K562 (cell line): Measurements from ENCODE around the gene GP1BA. TPM values are rescaled to one million over a fixed set of nuclear protein-coding genes. Genes with fewer than 3 reads are reported as not detected.

Experiments
- MXI1 ChIP-seq: IDR thresholded peaks from 2 replicates; pipeline ENCODE4 v1.6.1; 2011; ENCODE audit warnings: low read depth, mild to moderate bottlenecking, improper control_type of control experiment, low read length
- NCOA6 ChIP-seq: fragments of 450-650 bp; IDR thresholded peaks from 2 replicates; pipeline ENCODE4 v1.6.1; 2017; ENCODE audit warnings: mild to moderate bottlenecking
- RUNX1 ChIP-seq: sonication (generic); IDR thresholded peaks from 2 replicates; pipeline ENCODE4 v1.6.1; 2016; ENCODE audit warnings: antibody characterized with exemption, low read depth
- SIN3B ChIP-seq: fragments of 450-650 bp; IDR thresholded peaks from 2 replicates; pipeline ENCODE4 v1.6.1; 2017; ENCODE audit warnings: low read depth, mild to moderate bottlenecking, moderate library complexity
- SRSF3 ChIP-seq: fragments of 200-400 bp; formaldehyde crosslinking; IDR thresholded peaks from 2 replicates; pipeline ENCODE4 v1.6.1; 2016; ENCODE audit warnings: mild to moderate bottlenecking, low read length, moderate library complexity; ENCODE audit not compliant: insufficient read depth
- TSHZ1 ChIP-seq: fragments of 250-450 bp; sonication (Bioruptor Pico); IDR thresholded peaks from 2 replicates; pipeline ENCODE4 v1.4.0; 2020; ENCODE audit warnings: mild to moderate bottlenecking, moderate library complexity
- polyA plus RNA-seq, 8 experiments: library from polyadenylated mRNA; depleted of rRNA in 4 of 8; stranded (reverse) in 5 of 8; unstranded in 3 of 8; fragments of >200 nt; fragmentation: Nextera tagmentation in 2 of 8; fragmentation: Illumina TruSeq in 1 of 8; extraction: Ambion mirVana in 2 of 8; extraction: Trizol in 1 of 8; gene quantifications; 2 replicates each; pipeline versions ENCODE4 v1.2.1 to v1.2.3, GENCODE V29; 2011 to 2014; ENCODE audit warnings: inconsistent platforms in 1 of 8, missing spikeins in 1 of 8
- total RNA-seq, 7 experiments: library from RNA; depleted of rRNA in 6 of 7; stranded (reverse); fragments of >200 nt in 6 of 7; fragmentation: Illumina TruSeq in 2 of 7; extraction: Trizol in 2 of 7; gene quantifications; 2 replicates each; pipeline versions ENCODE4 v1.2.1 to v1.2.3, GENCODE V29; 2011 to 2021; ENCODE audit warnings: low replicate concordance in 1 of 7
- TF ChIP-seq, protein P1 (sequence below): fragments of 200-600 bp; sonication (generic); IDR thresholded peaks from one replicate; pipeline ENCODE4 v1.6.1; 2012; ENCODE audit warnings: mild to moderate bottlenecking, low read depth, low read length, inconsistent platforms
- TF ChIP-seq, protein P2 (sequence below): fragments of 250-450 bp; sonication (Bioruptor Pico); IDR thresholded peaks from 2 replicates; pipeline ENCODE4 v1.6.1; 2021; ENCODE audit warnings: mild to moderate bottlenecking
- TF ChIP-seq, protein P3 (sequence below): sonication (generic); formaldehyde crosslinking; IDR thresholded peaks from 2 replicates; pipeline ENCODE4 v1.8.1; 2023; ENCODE audit warnings: mild to moderate bottlenecking, missing genetic modification reagents, moderate library complexity
- TF ChIP-seq, protein P4 (sequence below): fragments of 250-450 bp; sonication (Bioruptor Pico); IDR thresholded peaks from 2 replicates; pipeline ENCODE4 v1.8.0; 2021; ENCODE audit warnings: moderate library complexity, mild to moderate bottlenecking, inconsistent platforms

Gene GP1BA
- total and polyA plus RNA-seq, 9 of the 15 experiments (the other 6 are each of a cell fraction or from before 2014, with no cell fraction given): 0.01 TPM; not detected in 8

- TF ChIP-seq, protein P1, sequence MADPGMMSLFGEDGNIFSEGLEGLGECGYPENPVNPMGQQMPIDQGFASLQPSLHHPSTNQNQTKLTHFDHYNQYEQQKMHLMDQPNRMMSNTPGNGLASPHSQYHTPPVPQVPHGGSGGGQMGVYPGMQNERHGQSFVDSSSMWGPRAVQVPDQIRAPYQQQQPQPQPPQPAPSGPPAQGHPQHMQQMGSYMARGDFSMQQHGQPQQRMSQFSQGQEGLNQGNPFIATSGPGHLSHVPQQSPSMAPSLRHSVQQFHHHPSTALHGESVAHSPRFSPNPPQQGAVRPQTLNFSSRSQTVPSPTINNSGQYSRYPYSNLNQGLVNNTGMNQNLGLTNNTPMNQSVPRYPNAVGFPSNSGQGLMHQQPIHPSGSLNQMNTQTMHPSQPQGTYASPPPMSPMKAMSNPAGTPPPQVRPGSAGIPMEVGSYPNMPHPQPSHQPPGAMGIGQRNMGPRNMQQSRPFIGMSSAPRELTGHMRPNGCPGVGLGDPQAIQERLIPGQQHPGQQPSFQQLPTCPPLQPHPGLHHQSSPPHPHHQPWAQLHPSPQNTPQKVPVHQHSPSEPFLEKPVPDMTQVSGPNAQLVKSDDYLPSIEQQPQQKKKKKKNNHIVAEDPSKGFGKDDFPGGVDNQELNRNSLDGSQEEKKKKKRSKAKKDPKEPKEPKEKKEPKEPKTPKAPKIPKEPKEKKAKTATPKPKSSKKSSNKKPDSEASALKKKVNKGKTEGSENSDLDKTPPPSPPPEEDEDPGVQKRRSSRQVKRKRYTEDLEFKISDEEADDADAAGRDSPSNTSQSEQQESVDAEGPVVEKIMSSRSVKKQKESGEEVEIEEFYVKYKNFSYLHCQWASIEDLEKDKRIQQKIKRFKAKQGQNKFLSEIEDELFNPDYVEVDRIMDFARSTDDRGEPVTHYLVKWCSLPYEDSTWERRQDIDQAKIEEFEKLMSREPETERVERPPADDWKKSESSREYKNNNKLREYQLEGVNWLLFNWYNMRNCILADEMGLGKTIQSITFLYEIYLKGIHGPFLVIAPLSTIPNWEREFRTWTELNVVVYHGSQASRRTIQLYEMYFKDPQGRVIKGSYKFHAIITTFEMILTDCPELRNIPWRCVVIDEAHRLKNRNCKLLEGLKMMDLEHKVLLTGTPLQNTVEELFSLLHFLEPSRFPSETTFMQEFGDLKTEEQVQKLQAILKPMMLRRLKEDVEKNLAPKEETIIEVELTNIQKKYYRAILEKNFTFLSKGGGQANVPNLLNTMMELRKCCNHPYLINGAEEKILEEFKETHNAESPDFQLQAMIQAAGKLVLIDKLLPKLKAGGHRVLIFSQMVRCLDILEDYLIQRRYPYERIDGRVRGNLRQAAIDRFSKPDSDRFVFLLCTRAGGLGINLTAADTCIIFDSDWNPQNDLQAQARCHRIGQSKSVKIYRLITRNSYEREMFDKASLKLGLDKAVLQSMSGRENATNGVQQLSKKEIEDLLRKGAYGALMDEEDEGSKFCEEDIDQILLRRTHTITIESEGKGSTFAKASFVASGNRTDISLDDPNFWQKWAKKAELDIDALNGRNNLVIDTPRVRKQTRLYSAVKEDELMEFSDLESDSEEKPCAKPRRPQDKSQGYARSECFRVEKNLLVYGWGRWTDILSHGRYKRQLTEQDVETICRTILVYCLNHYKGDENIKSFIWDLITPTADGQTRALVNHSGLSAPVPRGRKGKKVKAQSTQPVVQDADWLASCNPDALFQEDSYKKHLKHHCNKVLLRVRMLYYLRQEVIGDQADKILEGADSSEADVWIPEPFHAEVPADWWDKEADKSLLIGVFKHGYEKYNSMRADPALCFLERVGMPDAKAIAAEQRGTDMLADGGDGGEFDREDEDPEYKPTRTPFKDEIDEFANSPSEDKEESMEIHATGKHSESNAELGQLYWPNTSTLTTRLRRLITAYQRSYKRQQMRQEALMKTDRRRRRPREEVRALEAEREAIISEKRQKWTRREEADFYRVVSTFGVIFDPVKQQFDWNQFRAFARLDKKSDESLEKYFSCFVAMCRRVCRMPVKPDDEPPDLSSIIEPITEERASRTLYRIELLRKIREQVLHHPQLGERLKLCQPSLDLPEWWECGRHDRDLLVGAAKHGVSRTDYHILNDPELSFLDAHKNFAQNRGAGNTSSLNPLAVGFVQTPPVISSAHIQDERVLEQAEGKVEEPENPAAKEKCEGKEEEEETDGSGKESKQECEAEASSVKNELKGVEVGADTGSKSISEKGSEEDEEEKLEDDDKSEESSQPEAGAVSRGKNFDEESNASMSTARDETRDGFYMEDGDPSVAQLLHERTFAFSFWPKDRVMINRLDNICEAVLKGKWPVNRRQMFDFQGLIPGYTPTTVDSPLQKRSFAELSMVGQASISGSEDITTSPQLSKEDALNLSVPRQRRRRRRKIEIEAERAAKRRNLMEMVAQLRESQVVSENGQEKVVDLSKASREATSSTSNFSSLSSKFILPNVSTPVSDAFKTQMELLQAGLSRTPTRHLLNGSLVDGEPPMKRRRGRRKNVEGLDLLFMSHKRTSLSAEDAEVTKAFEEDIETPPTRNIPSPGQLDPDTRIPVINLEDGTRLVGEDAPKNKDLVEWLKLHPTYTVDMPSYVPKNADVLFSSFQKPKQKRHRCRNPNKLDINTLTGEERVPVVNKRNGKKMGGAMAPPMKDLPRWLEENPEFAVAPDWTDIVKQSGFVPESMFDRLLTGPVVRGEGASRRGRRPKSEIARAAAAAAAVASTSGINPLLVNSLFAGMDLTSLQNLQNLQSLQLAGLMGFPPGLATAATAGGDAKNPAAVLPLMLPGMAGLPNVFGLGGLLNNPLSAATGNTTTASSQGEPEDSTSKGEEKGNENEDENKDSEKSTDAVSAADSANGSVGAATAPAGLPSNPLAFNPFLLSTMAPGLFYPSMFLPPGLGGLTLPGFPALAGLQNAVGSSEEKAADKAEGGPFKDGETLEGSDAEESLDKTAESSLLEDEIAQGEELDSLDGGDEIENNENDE: no peak
- TF ChIP-seq MXI1: no peak
- no peak for TF ChIP-seq SIN3B
- TF ChIP-seq, protein P2, sequence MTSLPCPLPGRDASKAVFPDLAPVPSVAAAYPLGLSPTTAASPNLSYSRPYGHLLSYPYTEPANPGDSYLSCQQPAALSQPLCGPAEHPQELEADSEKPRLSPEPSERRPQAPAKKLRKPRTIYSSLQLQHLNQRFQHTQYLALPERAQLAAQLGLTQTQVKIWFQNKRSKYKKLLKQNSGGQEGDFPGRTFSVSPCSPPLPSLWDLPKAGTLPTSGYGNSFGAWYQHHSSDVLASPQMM (CRISPR knock-in tag): no peak
- no peak for TF ChIP-seq NCOA6
- TF ChIP-seq, protein P3, sequence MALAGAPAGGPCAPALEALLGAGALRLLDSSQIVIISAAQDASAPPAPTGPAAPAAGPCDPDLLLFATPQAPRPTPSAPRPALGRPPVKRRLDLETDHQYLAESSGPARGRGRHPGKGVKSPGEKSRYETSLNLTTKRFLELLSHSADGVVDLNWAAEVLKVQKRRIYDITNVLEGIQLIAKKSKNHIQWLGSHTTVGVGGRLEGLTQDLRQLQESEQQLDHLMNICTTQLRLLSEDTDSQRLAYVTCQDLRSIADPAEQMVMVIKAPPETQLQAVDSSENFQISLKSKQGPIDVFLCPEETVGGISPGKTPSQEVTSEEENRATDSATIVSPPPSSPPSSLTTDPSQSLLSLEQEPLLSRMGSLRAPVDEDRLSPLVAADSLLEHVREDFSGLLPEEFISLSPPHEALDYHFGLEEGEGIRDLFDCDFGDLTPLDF: 0 out of 2 replicates have a peak, but pooled peaks have one; percentile 31
- no peak for TF ChIP-seq RUNX1
- TF ChIP-seq, protein P4, sequence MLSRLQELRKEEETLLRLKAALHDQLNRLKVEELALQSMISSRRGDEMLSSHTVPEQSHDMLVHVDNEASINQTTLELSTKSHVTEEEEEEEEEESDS (CRISPR knock-in tag): no peak
- no peak for TF ChIP-seq SRSF3
- no peak for TF ChIP-seq TSHZ1
These were observed 34.9 kb downstream of the GP1BA start (continued) for GRCh38 chr17:4966844-4967538.
